ENCODE measurements around the gene CCDC146.
A peak's percentile ranks its signal among the peaks of the same experiment; 100 is the strongest.
"Not testable (repeated sequence)": the region's sequence is repeated elsewhere in the genome, so short reads cannot be mapped to it uniquely, and the experiment has no call there.

CCDC146 gene

GRCh38 chr7:77327067-77327931 lies 204.9 kb downstream of the CCDC146 start:
- FAIRE-seq = no peak
- no peak for DNase-seq (ENCODE audit: insufficient read length, low spot score)

GRCh38 chr7:77327932-77328628 lies 205.7 kb downstream of the CCDC146 start:
- DNase-seq (ENCODE audit: insufficient read length, low spot score) (no peak), FAIRE-seq (no peak)

- no peak for DNase-seq (ENCODE audit: insufficient read length, low spot score)
- no peak for FAIRE-seq
Measured at GRCh38 chr7:77328669-77329068, 206.3 kb downstream of the CCDC146 start.

GRCh38 chr7:77329466-77330168 lies 207.2 kb downstream of the CCDC146 start:
- FAIRE-seq (no peak), DNase-seq (ENCODE audit: insufficient read length, low spot score) (no peak)

- FAIRE-seq (no peak), DNase-seq (ENCODE audit: insufficient read length, low spot score) (no peak)
Measured at GRCh38 chr7:77330169-77330882, 207.9 kb downstream of the CCDC146 start.

GRCh38 chr7:77331938-77332695 lies 209.7 kb downstream of the CCDC146 start:
- FAIRE-seq (no peak), DNase-seq (ENCODE audit: insufficient read length, low spot score) (peak; percentile 74)

- not testable (repeated sequence) for FAIRE-seq; DNase-seq (ENCODE audit: insufficient read length, low spot score)
Measured at GRCh38 chr7:77334039-77334438, 211.6 kb downstream of the CCDC146 start.

- FAIRE-seq (no peak), DNase-seq (ENCODE audit: insufficient read length, low spot score) (no peak)
Measured at GRCh38 chr7:77335581-77335980, 213.2 kb downstream of the CCDC146 start.

GRCh38 chr7:77337456-77337990 lies 215.1 kb downstream of the CCDC146 start:
- DNase-seq (ENCODE audit: insufficient read length, low spot score) (no peak), FAIRE-seq (no peak)

GRCh38 chr7:77338260-77338659 lies 215.8 kb downstream of the CCDC146 start:
- no peak for FAIRE-seq

GRCh38 chr7:77338883-77339629 lies 216.6 kb downstream of the CCDC146 start:
- DNase-seq (ENCODE audit: insufficient read length, low spot score) (no peak), FAIRE-seq (no peak)

More at GRCh38 chr7:77338260-77338659, 215.8 kb downstream of the CCDC146 start:
- DNase-seq (ENCODE audit: insufficient read length, low spot score) = no peak

GRCh38 chr7:77339726-77340125 lies 217.3 kb downstream of the CCDC146 start:
- DNase-seq (ENCODE audit: insufficient read length, low spot score) = no peak
- no peak for FAIRE-seq

Data from HTR-8/SVneo (cell line).